Esophagus squamous epithelium (tissue), 5 donors: ENCODE measurements around the gene VTCN1. TPM values are rescaled to one million over a fixed set of nuclear protein-coding genes. Genes with fewer than 3 reads are reported as not detected.
"Not testable (repeated sequence)": the region's sequence is repeated elsewhere in the genome, so short reads cannot be mapped to it uniquely, and the experiment has no call there.

ENCODE experiments used
- DNase-seq: peaks from one replicate; lab custom pipeline; 2025; lab: John Stamatoyannopoulos, UW
- H3K27ac ChIP-seq, 4 donors: fragments of 200-600 bp; sonication (generic); one replicate each; pipeline ENCODE4 v1.5.1; 2016 to 2019; ENCODE audit warnings: mild to moderate bottlenecking in 1 of 4
- H3K27me3 ChIP-seq, 4 donors: fragments of 200-600 bp; sonication (generic); 1 replicate in 3 of 4; 2 replicates in 1 of 4; pipeline versions ENCODE4 v1.5.1 to v1.6.0; 2017 to 2021; ENCODE audit warnings: antibody characterized with exemption in 1 of 4
- H3K36me3 ChIP-seq, 3 donors: fragments of 200-600 bp; sonication (generic); one replicate each; pipeline ENCODE4 v1.5.1; 2016 to 2019
- H3K4me1 ChIP-seq, 3 donors: fragments of 200-600 bp; sonication (generic); one replicate each; pipeline ENCODE4 v1.5.1; 2017 to 2019
- H3K4me3 ChIP-seq, 4 donors: fragments of 200-600 bp; sonication (generic); 1 replicate in 3 of 4; 2 replicates in 1 of 4; pipeline ENCODE4 v1.5.1; 2016 to 2019; ENCODE audit warnings: mild to moderate bottlenecking in 2 of 4, moderate library complexity in 1 of 4
- H3K9me3 ChIP-seq, 3 donors: fragments of 200-600 bp; sonication (generic); one replicate each; pipeline ENCODE4 v1.5.1; 2016 to 2019
- POLR2A ChIP-seq, 4 donors: fragments of 450-650 bp; IDR thresholded peaks; one replicate each; pipeline ENCODE4 v1.6.1; 2017; ENCODE audit warnings: antibody characterized with exemption in 4 of 4, mild to moderate bottlenecking in 4 of 4, moderate library complexity in 3 of 4
- WGBS, 2 donors: methylation state at CpG; one replicate each; pipeline ENCODE4 v1.1.5; 2018; 5-methylcytosine and 5-hydroxymethylcytosine counted together
- intact Hi-C: fragments of 100-400 bp; cut with DNase I; formaldehyde crosslinking; loops from one replicate; pipeline ENCODE4 v1.15.0; 2022
- total RNA-seq, 4 donors: library from RNA; depleted of rRNA; stranded (reverse); fragments of >200 nt; gene quantifications; one replicate each; pipeline ENCODE4 v1.1.0, GENCODE V29; 2016
- TF ChIP-seq, protein P1 (sequence below), 6 experiments: fragments of 450-650 bp in 4 of 6; fragments of 200-600 bp in 2 of 6; sonication (generic) in 2 of 6; IDR thresholded peaks; one replicate each; pipeline ENCODE4 v1.5.1; 2016 to 2019; ENCODE audit warnings: antibody characterized with exemption in 6 of 6, mild to moderate bottlenecking in 4 of 6, moderate library complexity in 4 of 6
- donor health status: DM: yes; HTN: yes; CAD: no.

Gene VTCN1, protein sequence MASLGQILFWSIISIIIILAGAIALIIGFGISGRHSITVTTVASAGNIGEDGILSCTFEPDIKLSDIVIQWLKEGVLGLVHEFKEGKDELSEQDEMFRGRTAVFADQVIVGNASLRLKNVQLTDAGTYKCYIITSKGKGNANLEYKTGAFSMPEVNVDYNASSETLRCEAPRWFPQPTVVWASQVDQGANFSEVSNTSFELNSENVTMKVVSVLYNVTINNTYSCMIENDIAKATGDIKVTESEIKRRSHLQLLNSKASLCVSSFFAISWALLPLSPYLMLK
- 1 to 10 TPM in 1 of 4 donors, not detected in 3; 1.9 TPM for total RNA-seq

DNA sequence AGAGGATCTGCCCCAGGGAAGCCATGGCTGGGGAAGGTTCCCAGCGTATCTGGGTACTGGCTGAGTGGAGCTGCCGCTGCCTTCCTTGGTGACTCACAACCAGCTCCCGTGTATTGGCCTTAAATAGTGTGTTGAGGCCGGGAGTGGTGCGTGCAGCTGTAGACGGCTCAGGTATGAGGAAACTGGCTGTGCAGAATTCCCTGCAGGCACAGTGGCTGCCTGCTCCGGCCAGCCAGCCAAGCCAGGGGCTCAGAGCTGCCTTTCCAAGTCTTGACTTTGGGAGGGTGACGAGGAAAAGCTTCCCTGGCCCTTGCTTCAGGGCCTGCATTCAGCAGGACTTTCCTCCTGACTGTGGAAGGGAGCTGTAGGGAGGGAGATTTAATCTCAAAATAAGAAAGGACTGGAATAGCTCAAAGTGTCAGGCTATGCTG, at the start of gene VTCN1:
Gene VTCN1, minus strand, starts transcription at position 97 of the 431 bp plus-strand sequence. Its CDS starts 72 bp downstream, at position 25.
- no peak within 1 kb of the TSS for H3K4me3 ChIP-seq
- intact Hi-C loops: no loop called here
- H3K4me1 ChIP-seq: peaks cover 0 to 16% (median 0%) of the 10 kb centered on the region in 3 donors
- peaks cover 0 to 29% (median 0%) of the 10 kb centered on the region in 4 donors for H3K27me3 ChIP-seq
- TF ChIP-seq, protein P1, sequence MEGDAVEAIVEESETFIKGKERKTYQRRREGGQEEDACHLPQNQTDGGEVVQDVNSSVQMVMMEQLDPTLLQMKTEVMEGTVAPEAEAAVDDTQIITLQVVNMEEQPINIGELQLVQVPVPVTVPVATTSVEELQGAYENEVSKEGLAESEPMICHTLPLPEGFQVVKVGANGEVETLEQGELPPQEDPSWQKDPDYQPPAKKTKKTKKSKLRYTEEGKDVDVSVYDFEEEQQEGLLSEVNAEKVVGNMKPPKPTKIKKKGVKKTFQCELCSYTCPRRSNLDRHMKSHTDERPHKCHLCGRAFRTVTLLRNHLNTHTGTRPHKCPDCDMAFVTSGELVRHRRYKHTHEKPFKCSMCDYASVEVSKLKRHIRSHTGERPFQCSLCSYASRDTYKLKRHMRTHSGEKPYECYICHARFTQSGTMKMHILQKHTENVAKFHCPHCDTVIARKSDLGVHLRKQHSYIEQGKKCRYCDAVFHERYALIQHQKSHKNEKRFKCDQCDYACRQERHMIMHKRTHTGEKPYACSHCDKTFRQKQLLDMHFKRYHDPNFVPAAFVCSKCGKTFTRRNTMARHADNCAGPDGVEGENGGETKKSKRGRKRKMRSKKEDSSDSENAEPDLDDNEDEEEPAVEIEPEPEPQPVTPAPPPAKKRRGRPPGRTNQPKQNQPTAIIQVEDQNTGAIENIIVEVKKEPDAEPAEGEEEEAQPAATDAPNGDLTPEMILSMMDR (IDR thresholded peaks at IDR 0.05): no peak
- no peak for TF ChIP-seq POLR2A (IDR thresholded peaks at IDR 0.05)
- no peaks in the 10 kb centered on the region for H3K9me3 ChIP-seq
- WGBS, 2 donors: 38 to 55% methylated on average over 4 to 5 of the region's 8 CpGs
- DNase-seq: no peak
- H3K36me3 ChIP-seq: no peaks in the 10 kb centered on the region
- peak within 1 kb of the TSS in 1 of 4 donors; percentile 41 for H3K27ac ChIP-seq

DNA sequence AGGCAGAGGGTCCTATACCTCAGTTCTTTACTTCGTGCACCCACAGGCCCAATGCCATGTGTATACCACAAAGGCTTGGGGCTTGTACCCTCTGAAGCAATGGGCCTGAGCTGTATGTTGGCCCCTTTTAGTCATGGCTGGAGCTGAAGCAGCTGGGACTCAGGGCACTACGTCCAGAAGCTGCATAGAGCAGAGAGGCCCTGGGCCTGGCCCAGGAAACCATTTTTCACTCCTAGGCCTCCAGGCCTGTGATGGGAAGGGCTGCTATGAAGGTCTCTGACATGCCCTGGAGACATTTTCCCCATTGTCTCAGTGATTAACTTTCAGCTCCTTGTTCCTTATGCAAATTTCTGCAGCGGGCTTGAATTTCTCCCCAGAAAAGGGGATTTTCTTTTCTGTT, 48.1 kb upstream of the VTCN1 start:
- intact Hi-C loops: no loop called here
- Histone ChIP-seq H3K27me3 (peaks cover 0 to 26% (median 0%) of the 10 kb centered on the region in 4 donors), H3K27ac (no peak overlapping the region), H3K4me3 (no peak overlapping the region), H3K36me3 (no peaks in the 10 kb centered on the region), H3K4me1 (no peaks in the 10 kb centered on the region), H3K9me3 (peaks cover 0 to 6% (median 0%) of the 10 kb centered on the region in 3 donors)
- 81 to 82% methylated on average over 2 to 3 of the region's 3 CpGs for WGBS, 2 donors
- TF ChIP-seq POLR2A (IDR thresholded peaks at IDR 0.05): no peak
- DNase-seq: no peak

DNA sequence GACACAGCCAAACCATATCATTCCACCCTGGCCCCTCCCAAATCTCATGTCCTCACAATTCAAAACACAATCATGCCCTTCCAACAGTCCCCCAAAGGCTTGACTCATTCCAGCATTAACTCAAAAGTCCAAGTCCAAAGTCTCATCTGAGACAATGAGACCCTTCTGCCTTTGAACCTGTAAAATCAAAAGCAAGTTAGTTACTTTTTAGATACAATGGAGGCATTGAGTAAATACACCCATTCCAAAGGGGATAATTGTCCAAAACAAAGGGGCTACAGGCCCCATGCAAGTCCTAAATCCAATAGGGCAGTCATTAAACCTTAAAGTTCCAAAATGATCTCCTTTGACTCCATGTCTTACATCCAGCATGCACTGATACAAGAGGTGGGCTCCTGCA, 47.3 kb upstream of the VTCN1 start:
- H3K4me3 ChIP-seq, H3K36me3 ChIP-seq, DNase-seq, H3K4me1 ChIP-seq, H3K27ac ChIP-seq, H3K9me3 ChIP-seq, intact Hi-C loops: not testable (repeated sequence)
- H3K27me3 ChIP-seq: peaks cover 0 to 18% (median 0%) of the 10 kb centered on the region in 4 donors

DNA sequence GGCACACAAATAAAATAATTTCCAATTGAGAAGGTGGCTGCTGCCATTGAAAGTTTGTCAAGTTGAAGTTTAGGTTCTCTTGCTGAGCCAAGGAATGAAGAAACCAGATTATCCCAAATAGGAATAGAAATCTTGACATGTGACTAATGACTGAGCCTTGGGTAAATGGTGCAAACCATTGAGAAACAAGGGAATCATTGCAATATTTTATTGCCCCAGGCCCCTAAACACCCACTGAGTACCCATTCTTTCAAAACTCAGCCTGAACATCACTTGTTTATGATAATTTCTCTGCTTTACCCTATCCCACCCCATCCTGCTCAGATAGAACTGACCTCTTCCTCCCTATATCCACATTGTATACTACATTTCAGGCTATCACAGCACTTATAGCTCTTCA, 46.6 kb upstream of the VTCN1 start:
- H3K36me3 ChIP-seq: no peaks in the 10 kb centered on the region
- TF ChIP-seq POLR2A (IDR thresholded peaks at IDR 0.05): no peak
- TF ChIP-seq, protein P1 (IDR thresholded peaks at IDR 0.05): no peak
- intact Hi-C loops: no loop called here
- H3K4me3 ChIP-seq: no peak overlapping the region
- H3K4me1 ChIP-seq: no peaks in the 10 kb centered on the region
- peaks cover 0 to 6% (median 0%) of the 10 kb centered on the region in 3 donors for H3K9me3 ChIP-seq
- peaks cover 0 to 13% (median 0%) of the 10 kb centered on the region in 4 donors for H3K27me3 ChIP-seq
- DNase-seq: no peak
- no peak overlapping the region for H3K27ac ChIP-seq

DNA sequence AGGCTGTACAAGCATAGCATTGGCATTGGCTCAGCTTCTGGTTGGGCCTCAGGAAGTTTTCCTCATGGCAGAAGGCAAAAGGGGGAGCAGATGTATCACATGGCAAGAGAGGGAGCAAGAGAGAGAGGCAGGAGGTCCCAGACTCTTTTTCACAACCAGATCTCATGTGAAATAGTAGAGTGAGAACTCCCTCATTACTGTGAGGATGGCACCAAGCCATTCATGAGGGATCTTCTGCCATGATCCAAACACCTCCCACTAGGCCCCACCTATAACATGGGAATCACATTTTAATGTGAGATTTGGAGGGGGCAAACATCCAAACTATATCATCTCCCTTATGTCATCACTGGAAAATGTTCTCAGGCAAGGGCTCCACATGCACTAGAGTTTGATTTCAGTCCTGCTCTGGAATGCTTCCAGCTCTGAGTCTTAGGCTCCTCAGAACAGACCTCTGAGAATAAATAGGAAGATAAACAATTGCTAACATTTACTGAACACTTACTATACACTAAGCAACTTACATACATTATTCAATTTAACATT, 39.4 kb upstream of the VTCN1 start:
- DNase-seq: no peak
- H3K27me3 ChIP-seq: peaks cover 0 to 4% (median 0%) of the 10 kb centered on the region in 4 donors
- H3K9me3 ChIP-seq: no peaks in the 10 kb centered on the region
- no peak overlapping the region for H3K4me3 ChIP-seq
- no peaks in the 10 kb centered on the region for H3K36me3 ChIP-seq
- intact Hi-C loops: no loop called here
- H3K4me1 ChIP-seq: no peaks in the 10 kb centered on the region
- no peak overlapping the region for H3K27ac ChIP-seq
- TF ChIP-seq, protein P1 (IDR thresholded peaks at IDR 0.05): no peak
- TF ChIP-seq POLR2A (IDR thresholded peaks at IDR 0.05): no peak

DNA sequence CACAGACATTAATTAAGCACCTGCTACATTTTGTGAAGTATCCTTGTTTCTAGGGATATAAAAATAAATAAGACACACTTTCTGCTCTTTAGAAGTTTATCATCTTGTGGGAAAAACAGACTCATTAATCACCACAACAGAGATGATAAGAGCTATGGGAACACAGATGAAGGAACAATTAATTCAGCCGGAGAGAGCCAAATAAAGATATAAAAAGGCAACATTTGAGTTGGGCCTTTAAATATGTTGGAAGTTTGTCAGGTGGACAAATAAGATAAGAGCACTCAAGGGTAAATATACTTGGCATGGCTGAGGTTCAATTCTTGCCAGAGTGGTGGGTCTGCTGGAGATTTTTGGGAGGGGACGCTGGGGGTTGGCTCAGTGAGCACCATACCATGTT, 34.2 kb upstream of the VTCN1 start:
- Histone ChIP-seq H3K27me3 (peaks cover 0 to 20% (median 0%) of the 10 kb centered on the region in 4 donors), H3K9me3 (no peaks in the 10 kb centered on the region), H3K36me3 (no peaks in the 10 kb centered on the region), H3K27ac (no peak overlapping the region), H3K4me3 (no peak overlapping the region), H3K4me1 (no peaks in the 10 kb centered on the region)
- intact Hi-C loops: no loop called here
- TF ChIP-seq POLR2A (IDR thresholded peaks at IDR 0.05): no peak
- TF ChIP-seq, protein P1 (IDR thresholded peaks at IDR 0.05): no peak
- WGBS, 2 donors: 73 to 80% methylated on average over 2 of the region's 2 CpGs
- DNase-seq: no peak
